ENCODE results near the gene PRDM16. TPM values are rescaled to one million over a fixed set of nuclear protein-coding genes. Genes with fewer than 3 reads are reported as not detected.

PRDM16 gene
- polyA plus RNA-seq, 3 donors, result not detected

- H3K79me2 ChIP-seq (ENCODE audit: insufficient read depth, low read length), result no peaks in the 10 kb centered on the region
These were observed 386.9 kb downstream of the PRDM16 start for GRCh38 chr1:3455670-3456448.

GRCh38 chr1:3456449-3456963, 387.5 kb downstream of the PRDM16 start:
- Histone ChIP-seq H3K9me3 (replicated peaks in 1 of 2; ENCODE audit: control insufficient read depth in 1 of 2, insufficient read depth in 1 of 2, low read length in 2 of 2) (no peaks in the 10 kb centered on the region), H3K4me2 (replicated peaks; ENCODE audit: extremely low read depth, low read length, poor library complexity, severe bottlenecking) (no peak overlapping the region), H2AFZ (ENCODE audit: insufficient read depth, low read depth, low read length, poor library complexity, severe bottlenecking) (no peak overlapping the region), H3K36me3 (replicated peaks in 1 of 2; ENCODE audit: control insufficient read depth in 1 of 2, insufficient read depth in 2 of 2, low read length in 2 of 2) (no peaks in the 10 kb centered on the region), H3K4me1 (ENCODE audit: control insufficient read depth in 1 of 2, insufficient read depth in 2 of 2, low read length in 2 of 2) (peaks cover 7 to 13% of the 10 kb centered on the region in 2 donors), H3K27ac (ENCODE audit: low read depth in 1 of 2, low read length in 2 of 2) (no peak overlapping the region), H3K4me3 (replicated peaks in 1 of 3; ENCODE audit: low read depth in 2 of 3, low read length in 3 of 3) (no peak overlapping the region), H3K27me3 (ENCODE audit: control insufficient read depth in 2 of 2, insufficient read depth in 2 of 2, low read length in 2 of 2) (peaks cover 5 to 22% of the 10 kb centered on the region in 2 donors), H4K20me1 (ENCODE audit: insufficient read depth, low read length) (no peaks in the 10 kb centered on the region), H3K9ac (ENCODE audit: insufficient read depth, low read length, poor library complexity, severe bottlenecking) (no peak overlapping the region), H3K79me2 (ENCODE audit: insufficient read depth, low read length) (no peaks in the 10 kb centered on the region)
- no peak overlapping the region for H3K27ac Mint-ChIP-seq
- no peaks in the 10 kb centered on the region for H3K9me3 Mint-ChIP-seq
- TF ChIP-seq CTCF (IDR thresholded peaks at IDR 0.05), result no peak
- peaks cover 11 to 39% (median 35%) of the 10 kb centered on the region in 3 donors for H3K27me3 Mint-ChIP-seq (ENCODE audit: low read depth in 3 of 3)
- peaks cover 6% of the 10 kb centered on the region for H3K4me1 Mint-ChIP-seq
- no peak overlapping the region for H3K4me3 Mint-ChIP-seq
- H3K36me3 Mint-ChIP-seq, result no peaks in the 10 kb centered on the region
- DNase-seq, result no peak
- intact Hi-C loops (cut with micrococcal nuclease), result no loop called here
- 96% methylated on average over 10 of the region's 12 CpGs for WGBS (ENCODE audit: insufficient coverage)

More at GRCh38 chr1:3455670-3456448, 386.9 kb downstream of the PRDM16 start:
- H3K4me3 Mint-ChIP-seq, result peak overlapping the region; percentile 60 to 67
- H3K36me3 Mint-ChIP-seq, result no peaks in the 10 kb centered on the region
- H3K9me3 ChIP-seq (replicated peaks in 1 of 2; ENCODE audit: control insufficient read depth in 1 of 2, insufficient read depth in 1 of 2, low read length in 2 of 2), result no peaks in the 10 kb centered on the region
- TF ChIP-seq CTCF (IDR thresholded peaks at IDR 0.05), result no peak
- H3K36me3 ChIP-seq (replicated peaks in 1 of 2; ENCODE audit: control insufficient read depth in 1 of 2, insufficient read depth in 2 of 2, low read length in 2 of 2), result no peaks in the 10 kb centered on the region
- WGBS (ENCODE audit: insufficient coverage), result 94% methylated on average over 11 of the region's 18 CpGs
- H3K27me3 Mint-ChIP-seq (ENCODE audit: low read depth in 3 of 3), result peaks cover 11 to 39% (median 35%) of the 10 kb centered on the region in 3 donors
- peaks cover 5 to 22% of the 10 kb centered on the region in 2 donors for H3K27me3 ChIP-seq (ENCODE audit: control insufficient read depth in 2 of 2, insufficient read depth in 2 of 2, low read length in 2 of 2)
- H4K20me1 ChIP-seq (ENCODE audit: insufficient read depth, low read length), result no peaks in the 10 kb centered on the region
- H3K4me1 Mint-ChIP-seq, result peaks cover 6% of the 10 kb centered on the region
- H3K9me3 Mint-ChIP-seq, result no peaks in the 10 kb centered on the region
- H3K9ac ChIP-seq (ENCODE audit: insufficient read depth, low read length, poor library complexity, severe bottlenecking), result no peak overlapping the region
- H3K27ac ChIP-seq (ENCODE audit: low read depth in 1 of 2, low read length in 2 of 2), result no peak overlapping the region
- H3K27ac Mint-ChIP-seq, result peak overlapping the region in 1 of 7 donors; percentile 68
- no peak overlapping the region for H3K4me2 ChIP-seq (replicated peaks; ENCODE audit: extremely low read depth, low read length, poor library complexity, severe bottlenecking)
- intact Hi-C loops (cut with micrococcal nuclease), result no loop called here
- peaks cover 7 to 13% of the 10 kb centered on the region in 2 donors for H3K4me1 ChIP-seq (ENCODE audit: control insufficient read depth in 1 of 2, insufficient read depth in 2 of 2, low read length in 2 of 2)
- no peak overlapping the region for H3K4me3 ChIP-seq (replicated peaks in 1 of 3; ENCODE audit: low read depth in 2 of 3, low read length in 3 of 3)
- H2AFZ ChIP-seq (ENCODE audit: insufficient read depth, low read depth, low read length, poor library complexity, severe bottlenecking), result no peak overlapping the region
- no peak for DNase-seq

Measured in CD14-positive monocyte (primary cell).